Frontal cortex (tissue), 4 donors: ENCODE results near the gene ORMDL3. TPM values are rescaled to one million over a fixed set of nuclear protein-coding genes. Genes with fewer than 3 reads are reported as not detected.
"Not testable (repeated sequence)": the region's sequence is repeated elsewhere in the genome, so short reads cannot be mapped to it uniquely, and the experiment has no call there.

Source experiments
- DNase-seq, 2 donors: peaks; one replicate each; pipeline ENCODE4 v3.0.0; 2012; ENCODE audit warnings: low spot score in 2 of 2
- FAIRE-seq: peaks from 2 replicates; lab custom pipeline; 2012; peaks lifted over from hg19 to GRCh38; lab: Jason Lieb, UNC
- total RNA-seq: library from RNA; depleted of rRNA; stranded (reverse); fragments of >200 nt; gene quantifications from one replicate; pipeline ENCODE4 v1.2.3, GENCODE V29; 2014
- donor health status: control.
- donor health status: control.
- donor health status: control.

Gene ORMDL3
- total RNA-seq, 1 donor from 2014 or later, result 38.3 TPM

DNA sequence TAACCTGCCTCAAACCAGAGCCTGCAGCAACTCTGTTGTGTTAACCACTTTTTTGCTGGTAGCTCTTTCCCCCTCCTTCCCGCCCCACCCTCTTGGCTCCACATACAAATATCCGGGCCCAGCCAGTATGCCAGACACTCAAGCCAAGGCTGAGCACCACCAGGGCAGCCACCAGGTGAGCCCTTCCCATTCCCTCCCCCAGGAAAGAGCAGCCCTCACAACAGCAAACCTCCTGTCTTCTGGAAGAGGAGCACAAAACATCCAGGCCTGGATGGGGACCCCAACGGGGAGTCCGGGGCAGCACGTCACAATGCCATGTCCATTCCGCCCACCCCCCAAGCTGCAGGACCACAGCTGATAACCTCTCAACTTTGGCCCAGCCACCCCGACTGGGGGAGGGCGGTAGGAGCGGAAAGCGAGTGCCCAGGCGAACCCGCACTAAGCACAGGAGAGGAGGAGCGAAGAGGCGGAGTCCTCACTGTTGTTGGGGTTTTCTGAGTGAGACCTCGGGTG is 757 bp downstream of the ORMDL3 start:
- DNase-seq (peak in 1 of 2 donors; percentile 43), FAIRE-seq (no peak)

DNA sequence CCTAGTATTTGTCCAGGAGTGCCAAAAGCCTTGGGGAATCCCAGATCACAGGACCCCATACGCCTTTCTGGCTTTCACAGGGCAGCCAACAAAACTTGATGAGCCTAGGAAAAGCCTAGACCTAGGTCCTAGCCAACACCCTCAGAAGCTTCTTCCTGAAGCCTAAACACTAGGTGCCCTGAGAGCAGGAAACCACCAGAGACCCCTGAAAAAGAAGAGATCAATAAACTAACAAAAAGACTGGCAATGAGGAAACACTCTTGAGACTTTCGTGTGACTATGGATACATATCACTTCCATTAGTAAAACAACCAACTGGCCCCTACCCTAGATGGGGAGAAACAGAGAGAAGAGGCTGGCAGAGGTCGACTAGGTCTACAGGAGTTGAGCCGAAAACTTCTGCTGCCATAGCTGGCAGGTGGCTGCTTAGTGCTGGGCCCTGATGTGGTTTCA is 1.2 kb downstream of the ORMDL3 start:
- FAIRE-seq (no peak), DNase-seq (no peak)

DNA sequence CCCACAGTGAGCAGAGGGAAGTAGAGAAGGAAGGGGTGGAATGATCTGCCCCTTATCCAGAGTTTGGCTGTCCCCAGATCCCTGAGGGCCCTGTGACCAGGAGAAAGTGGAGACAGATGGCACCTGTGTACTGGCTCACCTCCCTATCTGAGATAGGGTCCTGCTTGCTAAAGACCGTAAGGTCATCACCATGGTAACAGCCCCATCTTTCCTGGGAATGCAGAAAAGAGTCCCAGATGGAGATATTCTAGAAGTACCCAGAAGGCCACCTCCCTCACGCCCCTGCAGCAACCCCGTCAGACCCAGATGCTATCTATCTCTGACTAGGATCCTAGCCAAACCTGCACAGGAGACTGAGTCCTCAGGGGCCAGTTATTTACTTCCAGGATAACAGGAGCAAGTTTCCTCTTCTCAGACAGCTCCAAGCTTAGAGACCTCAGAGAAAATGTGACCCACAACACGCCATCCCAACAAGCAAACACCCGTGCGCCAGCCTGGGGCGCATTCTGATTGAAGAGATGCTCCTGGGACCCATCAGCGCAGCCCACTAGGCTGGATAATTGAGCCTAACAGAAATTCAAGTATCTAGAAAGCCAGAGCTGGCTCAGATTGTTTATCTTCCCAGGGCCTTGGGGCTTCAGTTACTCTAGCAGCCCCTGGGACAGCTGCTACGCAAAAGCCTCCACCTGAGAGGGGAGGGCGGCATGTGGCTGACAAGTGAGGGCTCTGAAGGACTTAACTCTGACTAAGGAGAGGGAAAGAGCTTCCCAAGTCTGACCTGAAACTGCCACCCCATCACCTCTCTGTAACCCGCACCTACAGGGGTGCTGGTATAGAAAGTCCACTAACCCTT is 1.9 kb downstream of the ORMDL3 start:
- FAIRE-seq (no peak), DNase-seq (no peak)

DNA sequence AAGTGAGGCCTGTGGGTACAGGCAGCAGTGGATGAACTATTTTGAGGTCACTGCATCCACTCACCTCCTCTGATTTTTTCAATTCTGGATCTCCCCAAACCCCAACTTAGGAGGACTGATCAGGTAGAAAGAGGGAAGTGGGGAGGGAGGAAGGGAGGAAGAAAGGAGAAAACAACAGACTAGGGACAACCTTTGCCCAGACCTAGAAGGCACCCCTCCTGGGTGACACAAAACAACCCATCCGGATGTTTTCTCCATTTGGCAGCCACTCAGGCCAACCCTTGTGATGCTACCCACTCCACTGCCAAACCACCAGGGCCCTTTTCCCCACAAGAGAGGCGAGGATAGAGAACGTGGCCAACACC is 2.7 kb downstream of the ORMDL3 start:
- DNase-seq, result no peak
- no peak for FAIRE-seq

DNA sequence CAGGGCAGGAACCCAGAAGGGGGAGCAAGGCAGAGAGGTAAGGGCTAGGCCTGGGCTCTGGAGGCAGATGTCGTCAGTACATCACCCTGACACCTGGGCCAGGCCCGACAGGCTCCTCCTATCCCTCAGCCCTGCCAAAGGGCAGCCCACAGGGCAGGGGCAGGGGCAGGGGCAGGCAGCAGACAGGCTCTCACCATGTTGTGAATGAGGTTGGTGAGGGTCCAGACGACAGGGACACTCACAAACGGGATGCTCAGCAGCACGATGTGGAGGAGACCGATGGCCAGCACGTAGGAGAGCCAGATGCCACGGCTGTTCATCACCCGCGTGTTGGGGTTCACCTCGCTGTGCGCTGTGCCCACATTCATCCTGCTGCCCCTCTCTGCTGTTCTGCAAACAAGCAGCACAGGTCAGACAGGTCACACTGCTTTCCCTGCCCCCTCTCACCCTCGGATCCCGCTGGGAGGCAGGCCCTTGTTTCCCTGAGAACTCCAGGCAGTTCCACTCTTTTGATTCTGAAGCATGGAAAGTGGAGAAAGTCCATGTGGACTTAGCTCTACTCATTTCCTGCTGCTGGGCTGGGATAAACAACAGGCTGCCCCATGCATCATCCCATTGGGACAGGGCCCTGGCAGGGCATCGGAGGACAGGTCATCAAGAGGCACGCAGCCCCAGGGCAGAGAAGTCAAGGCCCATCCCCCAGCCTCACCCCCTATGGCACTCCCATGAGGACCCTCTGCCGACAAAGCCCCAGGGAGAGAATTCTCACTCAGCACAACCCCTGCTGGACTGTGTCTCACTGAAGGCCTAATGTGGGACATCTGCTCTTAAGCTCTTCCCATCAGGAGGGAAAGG is 3.3 kb downstream of the ORMDL3 start:
- no peak for DNase-seq
- FAIRE-seq, result no peak

DNA sequence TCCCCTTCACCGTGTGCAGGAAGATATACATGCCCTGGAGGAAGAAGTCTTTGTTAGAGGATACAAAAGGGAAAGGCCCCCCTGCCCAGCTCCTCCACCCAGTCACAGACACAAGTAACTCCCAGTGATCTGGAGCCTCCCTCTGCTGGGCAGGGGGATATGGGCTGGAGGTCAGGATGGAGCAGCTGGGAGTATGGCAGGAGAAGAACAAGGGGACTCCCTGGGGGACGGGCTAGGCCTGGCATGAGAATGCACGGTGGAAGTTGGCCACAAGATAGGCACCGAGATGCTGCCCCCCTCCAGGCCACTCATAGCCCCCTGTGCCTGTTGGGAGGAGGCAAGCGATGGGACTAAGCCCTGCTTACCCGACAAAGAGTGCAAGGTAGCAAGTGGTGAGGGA is 4.2 kb downstream of the ORMDL3 start:
- FAIRE-seq, result no peak
- no peak for DNase-seq

DNA sequence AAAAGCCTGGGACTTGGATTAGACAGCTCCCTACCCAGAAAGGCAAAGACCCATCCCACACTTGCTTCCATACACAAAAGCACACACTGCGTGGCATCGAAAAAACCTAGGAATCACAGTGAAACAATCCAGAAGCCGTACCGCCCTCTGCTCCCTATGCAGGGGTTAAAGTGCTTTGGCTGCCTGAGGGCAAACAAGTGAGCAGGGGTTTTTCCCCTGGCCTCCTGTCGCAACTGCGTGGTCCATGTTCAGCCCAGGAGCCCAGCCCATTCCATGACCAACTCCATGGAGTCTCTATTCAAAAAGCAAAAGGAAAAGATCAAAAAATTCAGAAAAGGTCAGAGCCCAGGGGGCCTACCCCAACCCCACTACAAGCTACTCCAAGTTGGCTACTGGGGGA is 5.4 kb downstream of the ORMDL3 start:
- no peak for FAIRE-seq
- DNase-seq, result no peak

DNA sequence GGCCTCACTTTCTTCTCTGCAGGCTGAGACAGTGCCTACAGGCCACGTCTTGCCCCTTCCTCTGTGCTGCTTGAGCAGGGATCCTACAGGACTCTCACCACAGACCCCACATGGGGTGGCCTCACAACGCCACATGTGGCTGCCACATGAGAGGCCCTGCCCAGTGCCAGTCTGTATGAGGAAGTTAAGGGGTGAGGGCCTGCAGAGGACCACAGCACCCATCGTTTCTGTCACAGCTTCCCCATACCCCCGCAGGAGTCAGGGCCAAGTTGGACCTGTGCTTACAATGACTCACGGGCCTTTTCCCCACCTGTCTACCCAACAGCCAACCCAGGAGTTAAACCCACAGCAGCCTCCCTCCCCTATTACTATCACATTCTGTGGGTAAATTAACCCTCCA is 6.1 kb downstream of the ORMDL3 start:
- DNase-seq, result no peak
- no peak for FAIRE-seq

DNA sequence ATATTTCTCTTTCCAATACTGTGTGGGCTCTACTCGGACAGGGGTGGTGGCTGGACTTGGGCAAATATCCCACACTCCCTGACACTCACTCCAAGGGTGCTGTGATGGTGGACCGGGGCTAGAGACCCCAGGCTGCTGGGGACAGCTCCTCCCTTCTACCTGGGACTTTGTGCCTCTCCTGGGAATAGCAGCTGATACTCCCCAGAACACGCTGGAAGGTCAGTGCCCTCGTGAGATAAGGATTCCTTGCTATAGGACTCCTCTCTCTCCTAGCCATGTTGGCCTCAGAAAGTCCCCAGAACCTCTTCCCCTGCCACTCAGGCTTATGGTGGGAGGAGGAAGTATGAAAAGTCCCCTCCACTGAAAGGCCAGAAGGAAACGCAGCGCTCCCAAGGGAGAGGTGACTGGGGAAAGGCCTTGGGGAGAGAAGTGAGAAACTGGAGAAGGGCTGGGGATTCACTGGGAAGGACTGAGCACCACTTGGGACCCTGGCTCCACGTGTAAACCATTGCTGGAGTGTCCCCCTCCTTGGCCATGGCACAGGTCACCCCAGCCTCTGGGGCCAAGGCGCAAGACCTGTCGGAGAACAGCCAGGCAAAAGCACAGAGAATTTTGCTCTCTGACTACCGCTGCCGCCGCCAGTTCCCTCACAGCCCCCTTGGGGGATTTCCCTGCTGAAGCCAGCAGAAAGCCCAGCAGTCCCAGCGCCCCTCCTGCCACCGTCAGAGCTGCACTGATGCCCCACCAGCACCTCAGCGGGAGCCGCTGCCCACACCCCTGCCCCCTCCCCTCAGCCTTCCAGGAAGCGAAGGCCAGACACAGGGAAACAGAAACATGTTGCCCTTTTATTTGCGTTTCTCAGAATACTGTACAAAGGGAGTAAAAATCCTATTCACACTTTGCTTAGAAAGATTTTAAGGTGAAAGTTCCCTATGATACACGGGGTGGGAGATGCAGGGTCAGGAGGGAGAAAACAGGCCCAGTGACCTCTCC is 6.9 kb downstream of the ORMDL3 start:
- no peak for DNase-seq
- FAIRE-seq, result no peak

DNA sequence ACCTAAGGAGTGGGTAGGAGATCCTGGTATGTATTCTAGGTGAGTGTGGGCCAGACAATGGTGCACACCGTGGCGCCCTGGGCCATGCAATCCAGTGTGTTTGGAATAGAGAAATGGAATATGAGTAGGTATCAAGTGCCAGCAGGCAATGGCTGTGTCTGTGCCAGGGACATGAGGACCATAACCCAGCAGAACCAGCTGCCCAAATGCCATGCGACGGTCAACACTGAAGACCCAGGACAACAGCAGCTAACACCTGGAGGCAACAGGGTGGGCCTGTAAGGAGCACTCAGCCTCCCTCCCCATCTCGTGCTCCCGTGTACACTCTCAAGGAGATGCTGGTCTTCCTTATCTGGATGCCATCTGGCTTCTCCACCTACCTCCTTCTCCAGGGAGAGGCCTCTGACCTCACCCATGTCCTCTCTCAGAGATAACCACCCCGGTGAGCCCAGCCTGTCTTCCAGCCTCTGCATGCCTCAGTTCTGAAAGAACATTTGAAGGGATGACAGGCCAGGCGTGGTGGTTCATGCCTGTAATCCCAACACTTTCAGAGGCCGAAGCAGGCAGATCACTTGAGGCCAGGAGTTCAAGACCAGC is 8.2 kb downstream of the ORMDL3 start:
- DNase-seq (no peak), FAIRE-seq (no peak)

DNA sequence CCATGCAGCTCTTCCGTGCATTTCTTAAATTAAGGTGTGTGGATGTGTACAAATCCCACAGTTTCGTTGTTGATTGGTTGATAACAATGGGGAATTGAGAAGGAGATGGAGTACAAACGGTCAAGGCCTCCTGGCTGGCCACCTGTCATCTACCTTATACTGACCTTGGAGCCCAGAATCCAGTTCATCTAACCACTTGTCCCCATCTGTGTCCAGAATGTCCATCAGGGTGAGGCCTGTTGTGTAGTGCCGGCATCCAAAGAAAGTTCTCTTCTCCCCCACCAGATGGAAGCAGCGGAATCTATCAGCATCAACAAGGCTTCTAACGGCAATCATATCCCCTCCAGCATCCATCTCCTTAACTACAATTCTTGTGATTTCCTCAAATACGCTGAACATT is 10.5 kb downstream of the ORMDL3 start:
- FAIRE-seq, result no peak

DNA sequence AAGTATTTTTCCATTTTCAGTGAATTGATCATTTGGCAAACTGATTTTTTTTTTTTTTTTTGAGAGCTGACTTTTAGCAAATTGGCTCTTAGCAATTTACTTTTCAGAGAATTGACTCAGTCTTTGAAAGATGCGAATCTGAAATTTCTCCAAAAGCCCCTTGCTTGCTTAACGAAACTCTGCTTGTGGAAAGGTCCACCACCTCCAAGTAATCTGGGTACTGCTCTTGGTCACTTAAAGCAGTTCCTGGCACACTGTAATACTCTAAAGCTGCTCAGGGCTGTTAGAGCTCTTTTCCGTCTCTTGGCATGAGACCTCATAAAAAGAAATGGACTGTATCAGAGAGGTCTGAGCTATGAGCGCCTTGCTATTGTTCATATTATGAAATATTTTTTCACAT is 11.8 kb downstream of the ORMDL3 start:
- DNase-seq (no peak), FAIRE-seq (no peak)

More for the DNA sequence above, 10.5 kb downstream of the ORMDL3 start:
- DNase-seq, result no peak

DNA sequence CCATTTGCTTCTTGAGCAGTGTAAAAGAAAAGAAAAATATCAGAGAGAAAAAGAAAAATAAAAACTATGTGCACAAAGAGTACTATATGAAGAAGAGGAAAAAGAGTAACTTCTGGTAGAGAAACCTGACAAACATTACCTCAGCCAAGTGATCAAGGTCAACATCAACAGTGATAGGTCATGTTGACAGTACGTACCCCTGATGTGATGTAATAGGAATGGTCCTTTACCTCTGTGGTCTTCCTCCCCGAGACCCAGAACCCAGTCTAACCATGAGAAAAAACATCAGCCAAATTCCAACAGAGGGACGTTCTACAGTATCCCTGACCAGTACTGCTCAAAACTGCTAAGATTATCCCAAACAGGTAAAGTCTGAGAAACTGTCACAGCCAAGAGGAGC is 13.4 kb downstream of the ORMDL3 start:
- FAIRE-seq (no peak), DNase-seq (no peak)

DNA sequence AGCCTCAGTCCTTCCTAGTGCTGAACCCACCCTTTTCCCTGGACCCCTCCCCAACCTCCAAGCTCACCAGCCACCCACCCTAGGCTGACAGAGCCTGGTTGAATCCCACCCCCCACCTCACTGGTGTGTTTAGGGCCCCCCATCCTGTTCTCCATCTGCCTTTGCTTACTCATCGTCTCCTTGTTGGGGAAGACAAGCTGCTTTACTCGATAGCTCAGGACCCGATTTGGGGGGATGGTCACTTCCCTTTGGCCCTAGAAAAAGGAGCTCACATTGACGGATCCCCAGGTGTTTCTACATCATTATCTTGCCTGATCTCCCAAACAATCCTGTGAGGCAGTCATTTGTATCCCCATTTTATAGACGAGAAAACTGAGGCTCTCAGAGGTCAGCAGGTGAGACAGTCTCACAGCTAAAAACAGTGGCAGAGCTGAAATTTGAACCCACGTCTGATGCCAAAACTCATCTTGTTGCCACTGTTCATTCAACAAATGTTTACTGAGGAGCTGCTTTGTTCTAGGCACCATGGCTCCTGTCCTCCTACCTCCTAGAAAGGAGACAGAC is 18.5 kb downstream of the ORMDL3 start:
- DNase-seq (no peak), FAIRE-seq (no peak)

DNA sequence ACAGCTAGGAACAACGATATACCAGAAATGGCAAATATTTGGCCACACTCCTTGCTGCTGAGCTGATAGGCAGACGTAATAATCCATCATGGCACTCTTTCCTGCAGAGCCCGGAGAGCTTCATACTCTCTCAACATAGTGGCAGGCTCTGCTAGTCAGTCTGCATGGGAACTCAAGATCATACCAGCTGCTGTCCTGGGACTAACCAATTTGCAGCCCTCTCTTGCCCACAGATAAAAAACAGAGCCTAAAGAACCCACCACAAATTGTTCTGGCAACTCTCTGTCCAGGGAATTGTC is 22.5 kb downstream of the ORMDL3 start:
- no peak for FAIRE-seq
- no peak for DNase-seq

DNA sequence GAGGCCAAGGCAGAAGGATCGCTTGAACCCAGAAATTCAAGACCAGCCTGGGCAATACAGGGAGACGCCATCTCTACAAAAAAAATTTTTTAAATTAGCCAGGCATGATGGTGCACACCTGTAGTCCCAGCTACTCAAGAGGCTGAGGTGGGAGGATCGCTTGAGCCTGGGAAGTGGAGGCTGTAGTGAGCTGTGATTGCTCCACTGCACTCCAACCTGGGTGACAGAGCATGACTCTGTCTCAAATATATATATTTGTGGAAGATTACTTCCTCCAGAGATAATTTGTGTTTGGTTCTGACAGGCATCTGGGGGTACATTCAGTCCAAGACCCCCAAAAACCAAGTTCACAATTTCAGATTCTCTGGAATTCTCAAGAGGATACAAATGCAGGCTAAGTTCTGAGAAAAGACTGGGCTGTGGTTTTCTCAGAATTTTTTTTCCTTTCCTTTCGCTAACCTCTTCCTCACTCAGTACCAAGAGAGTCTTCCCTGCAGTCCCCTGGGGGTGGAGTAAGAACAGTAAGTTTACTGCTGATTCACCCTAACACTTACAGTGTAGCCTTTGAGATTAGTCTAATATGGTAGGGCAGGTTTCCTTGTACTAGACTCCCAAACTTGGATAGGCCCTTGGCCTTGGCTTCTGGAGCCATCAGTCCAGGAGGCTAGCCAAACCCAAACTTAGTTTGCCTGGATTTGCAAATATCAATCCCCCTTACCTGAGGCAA is 24.1 kb downstream of the ORMDL3 start:
- DNase-seq (no peak), FAIRE-seq (no peak)

DNA sequence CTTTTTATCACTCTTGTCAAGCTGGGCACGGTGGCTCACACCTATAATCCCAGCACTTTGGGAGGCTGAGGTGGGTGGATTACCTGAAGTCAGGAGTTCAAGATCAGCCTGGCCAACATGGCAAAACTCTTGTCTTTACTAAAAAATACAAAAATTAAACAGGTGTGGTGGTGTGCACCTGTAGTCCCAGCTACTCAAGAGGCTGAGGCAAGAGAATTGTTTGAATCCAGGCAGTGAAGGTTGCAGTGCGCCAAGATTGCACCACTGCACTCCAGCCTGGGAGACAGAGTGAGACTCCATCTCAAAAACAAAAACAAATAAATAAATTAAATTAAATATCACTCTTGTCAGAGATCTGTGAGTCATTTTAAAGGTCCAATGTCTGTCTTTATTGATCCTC is 25.4 kb downstream of the ORMDL3 start:
- FAIRE-seq, DNase-seq: not testable (repeated sequence)

DNA sequence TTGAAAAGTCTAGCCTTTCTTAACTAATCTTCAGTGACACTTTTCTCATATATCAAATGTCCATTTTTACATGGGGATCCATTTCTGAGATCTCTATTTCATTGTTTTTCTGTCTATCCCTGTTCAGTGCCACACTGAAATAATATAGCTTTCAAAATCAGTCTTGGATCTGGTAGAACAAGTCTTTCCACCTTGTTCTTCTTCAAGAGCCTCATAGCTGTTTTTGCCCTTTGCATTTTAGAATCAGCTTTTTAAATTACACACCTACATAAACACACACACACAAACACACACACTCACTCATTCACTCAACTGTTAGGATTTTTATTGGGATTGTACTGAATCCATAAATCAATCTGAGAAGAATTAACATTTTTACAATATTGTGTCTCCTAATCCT is 28.2 kb downstream of the ORMDL3 start:
- DNase-seq, result no peak
- FAIRE-seq, result no peak

DNA sequence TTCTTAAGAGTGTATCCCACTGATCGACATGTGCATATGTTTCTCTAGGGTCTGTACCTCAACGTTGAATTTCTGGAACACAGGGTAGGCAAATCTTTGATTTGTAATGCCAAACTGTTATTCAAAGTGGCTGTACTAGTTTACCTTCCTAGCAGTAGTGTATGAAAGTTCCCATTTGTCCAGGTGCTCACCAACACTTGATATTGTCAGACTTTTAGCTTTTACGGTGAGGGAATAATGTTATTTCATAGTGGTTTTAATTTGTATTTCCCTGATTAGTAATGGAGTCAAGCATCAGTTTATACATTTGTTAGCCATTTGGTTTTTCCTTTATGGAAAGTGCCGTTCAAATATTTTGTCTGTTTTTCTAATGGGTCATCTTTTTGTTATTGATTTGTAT is 29.3 kb downstream of the ORMDL3 start:
- FAIRE-seq (no peak), DNase-seq (no peak)
